ENCODE results near the gene CST6. TPM values are rescaled to one million over a fixed set of nuclear protein-coding genes. Genes with fewer than 3 reads are reported as not detected.

Gene CST6
- total RNA-seq (0.58 TPM), polyA plus RNA-seq (0.37 TPM)

GRCh38 chr11:66011785-66012303, at the start of gene CST6:
Gene CST6 (plus strand): TSS chr11:66012008. CDS start chr11:66012045, 37 bp downstream.
- no peak within 1 kb of the TSS for H3K4me3 ChIP-seq (ENCODE audit: low read depth, low read length)
- WGBS: 7% methylated on average over 61 of the region's 61 CpGs
- no peak within 1 kb of the TSS for H3K27ac ChIP-seq (ENCODE audit: low read depth)
- no peaks in the 10 kb centered on the region for H3K4me1 ChIP-seq (ENCODE audit: insufficient read depth)
- H3K36me3 ChIP-seq (ENCODE audit: insufficient read depth): no peaks in the 10 kb centered on the region
- DNase-seq (ENCODE audit: extremely low spot score): no peak

- peaks cover 7% of the 10 kb centered on the region for H3K36me3 ChIP-seq (ENCODE audit: insufficient read depth)
- peaks cover 2% of the 10 kb centered on the region for H3K4me1 ChIP-seq (ENCODE audit: insufficient read depth)
- peak overlapping the region; percentile 97 for H3K4me3 ChIP-seq (ENCODE audit: low read depth, low read length)
- 4% methylated on average over 13 of the region's 13 CpGs for WGBS
- no peak overlapping the region for H3K27ac ChIP-seq (ENCODE audit: low read depth)
- no peak for DNase-seq (ENCODE audit: extremely low spot score)
Measured at GRCh38 chr11:65962141-65962564, 49.7 kb upstream of the CST6 start.

- no peak overlapping the region for H3K27ac ChIP-seq (ENCODE audit: low read depth)
- no peak for DNase-seq (ENCODE audit: extremely low spot score)
- H3K4me3 ChIP-seq (ENCODE audit: low read depth, low read length): no peak overlapping the region
- H3K4me1 ChIP-seq (ENCODE audit: insufficient read depth): peaks cover 2% of the 10 kb centered on the region
- H3K36me3 ChIP-seq (ENCODE audit: insufficient read depth): peaks cover 9% of the 10 kb centered on the region
- WGBS: 75% methylated on average over 10 of the region's 10 CpGs
Measured at GRCh38 chr11:65964906-65965305, 46.9 kb upstream of the CST6 start.

- Histone ChIP-seq H3K36me3 (ENCODE audit: insufficient read depth) (peaks cover 9% of the 10 kb centered on the region), H3K4me1 (ENCODE audit: insufficient read depth) (peaks cover 2% of the 10 kb centered on the region), H3K27ac (ENCODE audit: low read depth) (no peak overlapping the region), H3K4me3 (ENCODE audit: low read depth, low read length) (no peak overlapping the region)
- no peak for DNase-seq (ENCODE audit: extremely low spot score)
- WGBS: 93% methylated on average over 36 of the region's 36 CpGs
Measured at GRCh38 chr11:65965986-65966762, 45.6 kb upstream of the CST6 start.

GRCh38 chr11:65967329-65967934, 44.4 kb upstream of the CST6 start:
- WGBS: 92% methylated on average over 30 of the region's 30 CpGs
- Histone ChIP-seq H3K27ac (ENCODE audit: low read depth) (no peak overlapping the region), H3K4me3 (ENCODE audit: low read depth, low read length) (no peak overlapping the region), H3K4me1 (ENCODE audit: insufficient read depth) (peaks cover 2% of the 10 kb centered on the region), H3K36me3 (ENCODE audit: insufficient read depth) (peaks cover 9% of the 10 kb centered on the region)
- no peak for DNase-seq (ENCODE audit: extremely low spot score)

- peaks cover 9% of the 10 kb centered on the region for H3K36me3 ChIP-seq (ENCODE audit: insufficient read depth)
- H3K4me1 ChIP-seq (ENCODE audit: insufficient read depth): no peaks in the 10 kb centered on the region
- no peak overlapping the region for H3K27ac ChIP-seq (ENCODE audit: low read depth)
- H3K4me3 ChIP-seq (ENCODE audit: low read depth, low read length): no peak overlapping the region
- no peak for DNase-seq (ENCODE audit: extremely low spot score)
- WGBS: 85% methylated on average over 15 of the region's 15 CpGs
Measured at GRCh38 chr11:65968600-65969482, 43.0 kb upstream of the CST6 start.

GRCh38 chr11:65972116-65972515, 39.7 kb upstream of the CST6 start:
- H3K27ac ChIP-seq (ENCODE audit: low read depth): no peak overlapping the region
- H3K4me1 ChIP-seq (ENCODE audit: insufficient read depth): no peaks in the 10 kb centered on the region
- H3K4me3 ChIP-seq (ENCODE audit: low read depth, low read length): no peak overlapping the region
- DNase-seq (ENCODE audit: extremely low spot score): no peak
- 95% methylated on average over 8 of the region's 8 CpGs for WGBS
- peaks cover 2% of the 10 kb centered on the region for H3K36me3 ChIP-seq (ENCODE audit: insufficient read depth)

- DNase-seq (ENCODE audit: extremely low spot score): no peak
- no peak overlapping the region for H3K4me3 ChIP-seq (ENCODE audit: low read depth, low read length)
- H3K27ac ChIP-seq (ENCODE audit: low read depth): no peak overlapping the region
- 97% methylated on average over 13 of the region's 13 CpGs for WGBS
- peaks cover 3% of the 10 kb centered on the region for H3K36me3 ChIP-seq (ENCODE audit: insufficient read depth)
- no peaks in the 10 kb centered on the region for H3K4me1 ChIP-seq (ENCODE audit: insufficient read depth)
Measured at GRCh38 chr11:65973439-65974110, 38.2 kb upstream of the CST6 start.

- Histone ChIP-seq H3K27ac (ENCODE audit: low read depth) (no peak overlapping the region), H3K4me1 (ENCODE audit: insufficient read depth) (no peaks in the 10 kb centered on the region), H3K36me3 (ENCODE audit: insufficient read depth) (peaks cover 5% of the 10 kb centered on the region), H3K4me3 (ENCODE audit: low read depth, low read length) (no peak overlapping the region)
- 90% methylated on average over 9 of the region's 9 CpGs for WGBS
- DNase-seq (ENCODE audit: extremely low spot score): no peak
Measured at GRCh38 chr11:65975771-65976170, 36.0 kb upstream of the CST6 start.

GRCh38 chr11:65976216-65977176, 35.3 kb upstream of the CST6 start:
- Histone ChIP-seq H3K36me3 (ENCODE audit: insufficient read depth) (peaks cover 5% of the 10 kb centered on the region), H3K4me1 (ENCODE audit: insufficient read depth) (no peaks in the 10 kb centered on the region), H3K27ac (ENCODE audit: low read depth) (no peak overlapping the region), H3K4me3 (ENCODE audit: low read depth, low read length) (no peak overlapping the region)
- 85% methylated on average over 43 of the region's 43 CpGs for WGBS
- no peak for DNase-seq (ENCODE audit: extremely low spot score)

- peaks cover 5% of the 10 kb centered on the region for H3K36me3 ChIP-seq (ENCODE audit: insufficient read depth)
- no peak overlapping the region for H3K4me3 ChIP-seq (ENCODE audit: low read depth, low read length)
- 91% methylated on average over 28 of the region's 29 CpGs for WGBS
- no peak overlapping the region for H3K27ac ChIP-seq (ENCODE audit: low read depth)
- H3K4me1 ChIP-seq (ENCODE audit: insufficient read depth): no peaks in the 10 kb centered on the region
- DNase-seq (ENCODE audit: extremely low spot score): no peak
Measured at GRCh38 chr11:65977621-65978390, 34.0 kb upstream of the CST6 start.
